Liver (tissue), 9 donors: ENCODE measurements around the gene XIAP. TPM values are rescaled to one million over a fixed set of nuclear protein-coding genes. Genes with fewer than 3 reads are reported as not detected.

ENCODE experiments used
- DNase-seq: peaks from one replicate; pipeline ENCODE4 v3.0.0-alpha.2; 2017; ENCODE audit warnings: low spot score
- H3K27ac ChIP-seq, 2 donors: one replicate each; pipeline ENCODE4 v1.7.0; 2013; ENCODE audit warnings: inconsistent platforms in 2 of 2, low read length in 2 of 2, control low read depth in 1 of 2, low read depth in 1 of 2, mild to moderate bottlenecking in 1 of 2
- H3K27me3 ChIP-seq, 4 donors: one replicate each; pipeline versions ENCODE4 v1.6.1 to v1.7.0; 2013; ENCODE audit warnings: low read length in 3 of 4, inconsistent platforms in 1 of 4, mild to moderate bottlenecking in 1 of 4, moderate library complexity in 1 of 4; ENCODE audit not compliant: control insufficient read depth in 4 of 4, insufficient read depth in 4 of 4
- H3K36me3 ChIP-seq, 4 donors: one replicate each; pipeline versions ENCODE4 v1.6.1 to v1.7.0; 2013; ENCODE audit warnings: low read length in 3 of 4, mild to moderate bottlenecking in 3 of 4, low read depth in 1 of 4, moderate library complexity in 1 of 4; ENCODE audit not compliant: control insufficient read depth in 4 of 4, insufficient read depth in 3 of 4
- H3K4me1 ChIP-seq, 4 donors: one replicate each; pipeline versions ENCODE4 v1.6.1 to v1.7.0; 2013; ENCODE audit warnings: low read length in 3 of 4, mild to moderate bottlenecking in 3 of 4, moderate library complexity in 1 of 4; ENCODE audit not compliant: control insufficient read depth in 4 of 4, insufficient read depth in 4 of 4
- H3K4me3 ChIP-seq, 3 donors: one replicate each; pipeline versions ENCODE4 v1.6.1 to v1.7.0; 2013; ENCODE audit warnings: low read length in 3 of 3, control low read depth in 1 of 3, low read depth in 1 of 3, mild to moderate bottlenecking in 1 of 3
- H3K9ac ChIP-seq, 2 donors: one replicate each; pipeline ENCODE4 v1.7.0; 2013; ENCODE audit warnings: low read length in 2 of 2, mild to moderate bottlenecking in 2 of 2, moderate library complexity in 2 of 2, control low read depth in 1 of 2, low read depth in 1 of 2
- H3K9me3 ChIP-seq, 4 donors: one replicate each; pipeline versions ENCODE4 v1.6.1 to v1.7.0; 2013; ENCODE audit warnings: low read length in 3 of 4; ENCODE audit not compliant: control insufficient read depth in 4 of 4
- CTCF ChIP-seq: fragments of 150-350 bp; IDR thresholded peaks from 2 replicates; pipeline ENCODE4 v1.5.1; 2017; ENCODE audit warnings: improper control_type of control experiment, low read depth, low read length; ENCODE audit not compliant: missing input control
- EGR1 ChIP-seq, 2 donors: IDR thresholded peaks; 2 replicates each; pipeline ENCODE4 v1.6.1; 2016 to 2018; ENCODE audit warnings: antibody characterized with exemption in 2 of 2, low read depth in 2 of 2
- FOXA1 ChIP-seq: IDR thresholded peaks from 2 replicates; pipeline ENCODE4 v1.6.1; 2016; ENCODE audit warnings: antibody characterized with exemption
- FOXA2 ChIP-seq: IDR thresholded peaks from 2 replicates; pipeline ENCODE4 v1.6.1; 2016; ENCODE audit warnings: antibody characterized with exemption
- GABPA ChIP-seq, 2 donors: IDR thresholded peaks in 1 of 2; conservative IDR thresholded peaks in 1 of 2; 2 replicates each; pipeline ENCODE4 v1.6.1; 2016; ENCODE audit warnings: antibody characterized with exemption in 2 of 2, mild to moderate bottlenecking in 1 of 2, moderate library complexity in 1 of 2
- HNF4A ChIP-seq, 2 donors: conservative IDR thresholded peaks; 2 replicates each; pipeline ENCODE4 v1.6.1; 2016; ENCODE audit warnings: antibody characterized with exemption in 2 of 2, mild to moderate bottlenecking in 2 of 2
- HNF4G ChIP-seq: IDR thresholded peaks from 2 replicates; pipeline ENCODE4 v1.6.1; 2016; ENCODE audit warnings: antibody characterized with exemption
- JUND ChIP-seq, 2 donors: IDR thresholded peaks; 2 replicates each; pipeline ENCODE4 v1.6.1; 2016; ENCODE audit warnings: antibody characterized with exemption in 2 of 2
- NR2F2 ChIP-seq: IDR thresholded peaks from 2 replicates; pipeline ENCODE4 v1.6.1; 2016; ENCODE audit warnings: antibody characterized with exemption
- RAD21 ChIP-seq, 2 donors: IDR thresholded peaks; 2 replicates each; pipeline ENCODE4 v1.6.1; 2016; ENCODE audit warnings: antibody characterized with exemption in 2 of 2, mild to moderate bottlenecking in 2 of 2
- REST ChIP-seq: IDR thresholded peaks from 2 replicates; pipeline ENCODE4 v1.6.1; 2016; ENCODE audit warnings: antibody characterized with exemption, mild to moderate bottlenecking
- RXRA ChIP-seq, 2 donors: IDR thresholded peaks; 2 replicates each; pipeline ENCODE4 v1.6.1; 2017 to 2018; ENCODE audit warnings: antibody characterized with exemption in 2 of 2, mild to moderate bottlenecking in 1 of 2
- SP1 ChIP-seq: IDR thresholded peaks from 2 replicates; pipeline ENCODE4 v1.6.1; 2018; ENCODE audit warnings: antibody characterized with exemption, mild to moderate bottlenecking
- TAF1 ChIP-seq: conservative IDR thresholded peaks from 2 replicates; pipeline ENCODE4 v1.6.1; 2016; ENCODE audit warnings: antibody characterized with exemption, mild to moderate bottlenecking
- YY1 ChIP-seq: IDR thresholded peaks from 2 replicates; pipeline ENCODE4 v1.6.1; 2016; ENCODE audit warnings: antibody characterized with exemption, mild to moderate bottlenecking
- ZBTB33 ChIP-seq: IDR thresholded peaks from 2 replicates; pipeline ENCODE4 v1.6.1; 2016; ENCODE audit warnings: antibody characterized with exemption
- WGBS: extraction: QIAGEN DNeasy Blood & Tissue Kit; methylation state at CpG from one replicate; pipeline ENCODE4 v1.1.7; 2013; 5-methylcytosine and 5-hydroxymethylcytosine counted together
- polyA plus RNA-seq, 2 donors: library from polyadenylated mRNA; stranded (reverse) in 1 of 2; unstranded in 1 of 2; fragments of 200-250 nt in 1 of 2; fragments of >200 nt in 1 of 2; fragmentation: Nextera tagmentation in 1 of 2; extraction: Ambion mirVana in 1 of 2; gene quantifications; one replicate each; pipeline versions ENCODE4 v1.2.1 to v1.2.3, GENCODE V29; 2013 to 2015
- total RNA-seq, 2 donors: library from RNA; depleted of rRNA; stranded (reverse); fragments of >200 nt; gene quantifications; one replicate each; pipeline ENCODE4 v1.2.3, GENCODE V29; 2014
- TF ChIP-seq, protein P1 (sequence below): IDR thresholded peaks from 2 replicates; pipeline ENCODE4 v1.6.1; 2016; ENCODE audit warnings: antibody characterized with exemption
- TF ChIP-seq, protein P2 (sequence below): IDR thresholded peaks from 2 replicates; pipeline ENCODE4 v1.6.1; 2016; ENCODE audit warnings: antibody characterized with exemption
- donor health status: healthy.
- donor health status: healthy.
- donor health status: healthy.
- donor health status: healthy.
- donor health status: healthy.

Gene XIAP
- total and polyA plus RNA-seq, 4 donors: 7.8 to 22.8 (median 15.6) TPM

- Histone ChIP-seq H3K36me3 (peaks cover 0 to 3% (median 2%) of the 10 kb centered on the region in 4 donors), H3K27me3 (no peaks in the 10 kb centered on the region), H3K4me3 (no peak overlapping the region), H3K9ac (no peak overlapping the region), H3K27ac (no peak overlapping the region), H3K9me3 (no peaks in the 10 kb centered on the region), H3K4me1 (peaks cover 0 to 5% (median under 1%) of the 10 kb centered on the region in 4 donors)
- WGBS: 91% methylated on average over 3 of the region's 3 CpGs
- TF ChIP-seq RAD21 (IDR thresholded peaks at IDR 0.05) (no peak), SP1 (no peak), TAF1 (no peak), FOXA2 (no peak), REST (no peak), FOXA1 (no peak), HNF4A (conservative IDR thresholded peaks at IDR 0.05) (no peak), GABPA (IDR thresholded peaks at IDR 0.05 in 1 of 2, conservative IDR thresholded peaks at IDR 0.05 in 1 of 2) (no peak), ZBTB33 (no peak), JUND (IDR thresholded peaks at IDR 0.05) (no peak), NR2F2 (no peak), YY1 (no peak), EGR1 (IDR thresholded peaks at IDR 0.05; ENCODE audit: low read depth in 2 of 2) (no peak), HNF4G (no peak), CTCF (no peak), RXRA (IDR thresholded peaks at IDR 0.05) (no peak)
- TF ChIP-seq, protein P1, sequence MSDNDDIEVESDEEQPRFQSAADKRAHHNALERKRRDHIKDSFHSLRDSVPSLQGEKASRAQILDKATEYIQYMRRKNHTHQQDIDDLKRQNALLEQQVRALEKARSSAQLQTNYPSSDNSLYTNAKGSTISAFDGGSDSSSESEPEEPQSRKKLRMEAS: no peak
- TF ChIP-seq, protein P2, sequence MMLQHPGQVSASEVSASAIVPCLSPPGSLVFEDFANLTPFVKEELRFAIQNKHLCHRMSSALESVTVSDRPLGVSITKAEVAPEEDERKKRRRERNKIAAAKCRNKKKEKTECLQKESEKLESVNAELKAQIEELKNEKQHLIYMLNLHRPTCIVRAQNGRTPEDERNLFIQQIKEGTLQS: no peak
- DNase-seq: no peak
Observed at GRCh38 chrX:123882391-123882790, 22.5 kb downstream of the XIAP start.
